Cardiac muscle cell (in vitro differentiated cells and primary cell): ENCODE results near the gene TAF4. TPM values are rescaled to one million over a fixed set of nuclear protein-coding genes. Genes with fewer than 3 reads are reported as not detected.
"Not testable (repeated sequence)": the region's sequence is repeated elsewhere in the genome, so short reads cannot be mapped to it uniquely, and the experiment has no call there.

ENCODE experiments used
- DNase-seq, 2 donors: peaks; one replicate each; pipeline versions ENCODE4 v3.0.0 to v3.0.0-alpha.2; 2010 to 2017; ENCODE audit warnings: low read depth in 1 of 2, low spot score in 1 of 2
- H3K27ac ChIP-seq: fragments of 200-600 bp; sonication (generic); 2 replicates; pipeline ENCODE4 v1.5.1; 2016
- H3K27me3 ChIP-seq: fragments of 200-600 bp; sonication (generic); 2 replicates; pipeline ENCODE4 v1.6.0; 2016; ENCODE audit warnings: control low read depth
- H3K36me3 ChIP-seq: fragments of 200-600 bp; sonication (generic); 2 replicates; pipeline ENCODE4 v1.5.1; 2016; ENCODE audit warnings: control low read depth
- H3K4me1 ChIP-seq: fragments of 200-600 bp; sonication (generic); 2 replicates; pipeline ENCODE4 v1.8.1; 2017; ENCODE audit warnings: low read depth, mild to moderate bottlenecking, mixed run types
- H3K4me3 ChIP-seq: fragments of 200-600 bp; sonication (generic); 2 replicates; pipeline ENCODE4 v1.5.1; 2016; ENCODE audit warnings: mild to moderate bottlenecking
- H3K9me3 ChIP-seq: fragments of 200-600 bp; sonication (generic); 2 replicates; pipeline ENCODE4 v1.5.1; 2017; ENCODE audit warnings: low read depth, mild to moderate bottlenecking, control low read depth
- polyA plus RNA-seq: library from polyadenylated mRNA; unstranded; fragments of >200 nt; fragmentation: Nextera tagmentation; extraction: Ambion mirVana; gene quantifications from 2 replicates; pipeline ENCODE4 v1.2.1, GENCODE V29; 2016
- total RNA-seq: library from RNA; depleted of rRNA; stranded (reverse); fragments of >200 nt; gene quantifications from 2 replicates; pipeline ENCODE4 v1.2.3, GENCODE V29; 2016
- TF ChIP-seq, protein P1 (sequence below): IDR thresholded peaks from 2 replicates; pipeline ENCODE4 v1.5.1; 2012; ENCODE audit warnings: low read depth, mild to moderate bottlenecking, low read length

TAF4 gene
- total and polyA plus RNA-seq, 2 experiments from 2014 or later, result 3.7 to 21.1 TPM

DNA sequence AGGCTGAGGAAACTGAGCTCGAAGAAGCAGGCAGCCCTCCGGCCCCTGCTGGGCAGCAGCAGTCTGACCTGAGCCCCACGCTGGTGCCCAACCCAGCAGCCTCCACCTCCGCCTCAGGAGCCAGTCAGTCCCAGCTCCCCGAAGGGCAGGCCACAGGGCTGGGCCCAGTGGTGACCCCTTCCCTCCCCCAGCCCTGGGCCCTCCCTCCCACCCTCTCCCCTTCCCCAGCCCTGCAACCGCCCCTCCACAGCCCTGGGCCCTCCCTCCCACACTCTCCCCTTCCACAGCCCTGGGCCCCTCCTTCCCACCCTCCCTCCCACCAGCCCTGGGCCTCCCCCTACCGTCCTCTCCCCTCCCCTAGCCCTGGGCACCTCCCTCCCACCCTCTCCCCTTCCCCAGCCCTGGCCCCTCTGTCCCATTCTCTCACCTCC is 115.0 kb downstream of the TAF4 start:
- H3K36me3 ChIP-seq, result no peaks in the 10 kb centered on the region
- DNase-seq, result no peak
- H3K4me1 ChIP-seq, result no peaks in the 10 kb centered on the region
- no peaks in the 10 kb centered on the region for H3K9me3 ChIP-seq
- no peak overlapping the region for H3K27ac ChIP-seq
- no peaks in the 10 kb centered on the region for H3K27me3 ChIP-seq
- TF ChIP-seq, protein P1, sequence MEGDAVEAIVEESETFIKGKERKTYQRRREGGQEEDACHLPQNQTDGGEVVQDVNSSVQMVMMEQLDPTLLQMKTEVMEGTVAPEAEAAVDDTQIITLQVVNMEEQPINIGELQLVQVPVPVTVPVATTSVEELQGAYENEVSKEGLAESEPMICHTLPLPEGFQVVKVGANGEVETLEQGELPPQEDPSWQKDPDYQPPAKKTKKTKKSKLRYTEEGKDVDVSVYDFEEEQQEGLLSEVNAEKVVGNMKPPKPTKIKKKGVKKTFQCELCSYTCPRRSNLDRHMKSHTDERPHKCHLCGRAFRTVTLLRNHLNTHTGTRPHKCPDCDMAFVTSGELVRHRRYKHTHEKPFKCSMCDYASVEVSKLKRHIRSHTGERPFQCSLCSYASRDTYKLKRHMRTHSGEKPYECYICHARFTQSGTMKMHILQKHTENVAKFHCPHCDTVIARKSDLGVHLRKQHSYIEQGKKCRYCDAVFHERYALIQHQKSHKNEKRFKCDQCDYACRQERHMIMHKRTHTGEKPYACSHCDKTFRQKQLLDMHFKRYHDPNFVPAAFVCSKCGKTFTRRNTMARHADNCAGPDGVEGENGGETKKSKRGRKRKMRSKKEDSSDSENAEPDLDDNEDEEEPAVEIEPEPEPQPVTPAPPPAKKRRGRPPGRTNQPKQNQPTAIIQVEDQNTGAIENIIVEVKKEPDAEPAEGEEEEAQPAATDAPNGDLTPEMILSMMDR, result no peak
- no peak overlapping the region for H3K4me3 ChIP-seq

- Histone ChIP-seq H3K36me3 (no peaks in the 10 kb centered on the region), H3K9me3 (no peaks in the 10 kb centered on the region), H3K4me3 (no peak overlapping the region), H3K27me3 (no peaks in the 10 kb centered on the region), H3K4me1 (no peaks in the 10 kb centered on the region), H3K27ac (no peak overlapping the region)
- TF ChIP-seq, protein P1, result no peak
- DNase-seq, result no peak
Measured at GRCh38 chr20:61949714-61950640, 115.7 kb downstream of the TAF4 start.

DNA sequence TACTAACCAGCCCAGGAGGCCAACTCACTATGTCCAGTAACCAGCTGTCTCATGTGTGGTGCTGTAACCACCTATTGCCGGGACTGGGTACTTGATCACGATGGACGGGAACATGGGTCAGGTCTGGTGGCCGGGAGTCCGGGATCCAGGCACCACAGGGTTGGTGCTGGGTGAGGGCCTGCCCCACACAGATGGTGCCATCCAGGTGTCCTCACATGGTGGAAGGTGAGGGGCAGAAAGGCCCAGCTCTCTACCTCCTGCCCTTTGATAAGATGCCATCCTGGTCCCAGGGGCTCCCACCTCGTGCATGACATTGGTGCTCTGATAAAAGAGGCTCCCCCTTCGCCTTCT is 116.3 kb downstream of the TAF4 start:
- TF ChIP-seq, protein P1, result no peak

GRCh38 chr20:61948586-61949362 is 116.9 kb downstream of the TAF4 start:
- TF ChIP-seq, protein P1, result no peak
- Histone ChIP-seq H3K4me1 (no peaks in the 10 kb centered on the region), H3K4me3 (no peak overlapping the region), H3K27ac (no peak overlapping the region), H3K27me3 (no peaks in the 10 kb centered on the region), H3K36me3 (no peaks in the 10 kb centered on the region), H3K9me3 (no peaks in the 10 kb centered on the region)
- no peak for DNase-seq

More for the DNA sequence above, 116.3 kb downstream of the TAF4 start:
- Histone ChIP-seq H3K36me3 (no peaks in the 10 kb centered on the region), H3K27ac (no peak overlapping the region), H3K27me3 (no peaks in the 10 kb centered on the region), H3K9me3 (no peaks in the 10 kb centered on the region), H3K4me1 (no peaks in the 10 kb centered on the region), H3K4me3 (no peak overlapping the region)
- no peak for DNase-seq

- not testable (repeated sequence) for H3K36me3 ChIP-seq, DNase-seq, H3K27me3 ChIP-seq, H3K4me1 ChIP-seq, H3K27ac ChIP-seq, H3K4me3 ChIP-seq, H3K9me3 ChIP-seq
Measured at GRCh38 chr20:61948056-61948455, 117.6 kb downstream of the TAF4 start.

- DNase-seq, H3K27me3 ChIP-seq, H3K9me3 ChIP-seq, H3K4me3 ChIP-seq, H3K27ac ChIP-seq, H3K4me1 ChIP-seq, H3K36me3 ChIP-seq: not testable (repeated sequence)
Measured at GRCh38 chr20:61945495-61945894, 120.2 kb downstream of the TAF4 start.

DNA sequence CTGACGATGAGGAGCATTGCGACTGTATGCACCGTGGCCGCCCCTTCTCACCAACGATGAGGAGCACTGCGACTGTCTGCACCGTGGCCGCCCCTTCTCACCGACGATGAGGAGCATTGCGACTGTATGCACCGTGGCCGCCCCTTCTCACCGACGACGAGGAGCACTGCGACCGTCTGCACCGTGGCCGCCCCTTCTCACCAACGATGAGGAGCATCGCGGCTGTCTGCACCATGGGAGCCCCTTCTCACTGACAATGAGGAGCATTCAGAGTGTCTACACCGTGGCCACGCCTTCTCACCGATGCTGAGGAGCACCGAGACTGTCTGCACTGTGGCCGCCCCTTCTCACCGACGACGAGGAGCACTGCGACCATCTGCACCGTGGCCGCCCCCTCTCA is 120.7 kb downstream of the TAF4 start:
- H3K27ac ChIP-seq, H3K9me3 ChIP-seq, DNase-seq, H3K4me3 ChIP-seq, H3K27me3 ChIP-seq, H3K4me1 ChIP-seq, H3K36me3 ChIP-seq: not testable (repeated sequence)
